Embryonic facial prominence (tissue), 1 donor: Measurements from ENCODE around the gene PSPH.
"Not testable (repeated sequence)": the region's sequence is repeated elsewhere in the genome, so short reads cannot be mapped to it uniquely, and the experiment has no call there.

ENCODE experiments used
- DNase-seq: peaks from one replicate; pipeline ENCODE4 v3.0.0-alpha.2; 2016; ENCODE audit errors: extremely low spot score

The PSPH gene

GRCh38 chr7:56063500-56063881 lies 12.2 kb upstream of the PSPH start:
- DNase-seq: no peak

GRCh38 chr7:56062382-56062781 lies 11.1 kb upstream of the PSPH start:
- no peak for DNase-seq

- no peak for DNase-seq
Measured at GRCh38 chr7:56053993-56054392, 2.7 kb upstream of the PSPH start.

GRCh38 chr7:56053379-56053778 lies 2.1 kb upstream of the PSPH start:
- no peak for DNase-seq

GRCh38 chr7:56051053-56051338 lies 248 bp downstream of the PSPH start:
- no peak for DNase-seq

GRCh38 chr7:56048763-56049162 lies 2.5 kb downstream of the PSPH start:
- DNase-seq: not testable (repeated sequence)

- no peak for DNase-seq
Measured at GRCh38 chr7:56048245-56048644, 3.0 kb downstream of the PSPH start.

GRCh38 chr7:56047446-56048116 lies 3.7 kb downstream of the PSPH start:
- not testable (repeated sequence) for DNase-seq

GRCh38 chr7:56046721-56047445 lies 4.4 kb downstream of the PSPH start:
- DNase-seq: no peak

GRCh38 chr7:56045758-56046157 lies 5.5 kb downstream of the PSPH start:
- DNase-seq: not testable (repeated sequence)

- DNase-seq: no peak
Measured at GRCh38 chr7:56040730-56041129, 10.5 kb downstream of the PSPH start.

- no peak for DNase-seq
Measured at GRCh38 chr7:56033671-56034432, 17.4 kb downstream of the PSPH start.

GRCh38 chr7:56032578-56032977 lies 18.7 kb downstream of the PSPH start:
- DNase-seq: not testable (repeated sequence)

GRCh38 chr7:56031556-56031955 lies 19.7 kb downstream of the PSPH start:
- DNase-seq: not testable (repeated sequence)

- DNase-seq: no peak
Measured at GRCh38 chr7:56030340-56030739, 20.9 kb downstream of the PSPH start.

GRCh38 chr7:56028942-56029630 lies 22.2 kb downstream of the PSPH start:
- no peak for DNase-seq

- DNase-seq: no peak
Measured at GRCh38 chr7:56026538-56026937, 24.7 kb downstream of the PSPH start.

GRCh38 chr7:56023500-56023899 lies 27.7 kb downstream of the PSPH start:
- no peak for DNase-seq

- no peak for DNase-seq
Measured at GRCh38 chr7:56019501-56019900, 31.7 kb downstream of the PSPH start.

GRCh38 chr7:56017015-56017414 lies 34.2 kb downstream of the PSPH start:
- DNase-seq: not testable (repeated sequence)

GRCh38 chr7:56009695-56010094 lies 41.5 kb downstream of the PSPH start:
- no peak for DNase-seq

- DNase-seq: no peak
Measured at GRCh38 chr7:56007891-56008290, 43.4 kb downstream of the PSPH start.
